Liver (tissue), 9 donors: ENCODE data around the gene IQSEC1. TPM values are rescaled to one million over a fixed set of nuclear protein-coding genes. Genes with fewer than 3 reads are reported as not detected.

ENCODE experiments used
- DNase-seq: peaks from one replicate; pipeline ENCODE4 v3.0.0-alpha.2; 2017; ENCODE audit warnings: low spot score
- H3K27ac ChIP-seq, 2 donors: one replicate each; pipeline ENCODE4 v1.7.0; 2013; ENCODE audit warnings: inconsistent platforms in 2 of 2, low read length in 2 of 2, control low read depth in 1 of 2, low read depth in 1 of 2, mild to moderate bottlenecking in 1 of 2
- H3K27me3 ChIP-seq, 4 donors: one replicate each; pipeline versions ENCODE4 v1.6.1 to v1.7.0; 2013; ENCODE audit warnings: low read length in 3 of 4, inconsistent platforms in 1 of 4, mild to moderate bottlenecking in 1 of 4, moderate library complexity in 1 of 4; ENCODE audit not compliant: control insufficient read depth in 4 of 4, insufficient read depth in 4 of 4
- H3K36me3 ChIP-seq, 4 donors: one replicate each; pipeline versions ENCODE4 v1.6.1 to v1.7.0; 2013; ENCODE audit warnings: low read length in 3 of 4, mild to moderate bottlenecking in 3 of 4, low read depth in 1 of 4, moderate library complexity in 1 of 4; ENCODE audit not compliant: control insufficient read depth in 4 of 4, insufficient read depth in 3 of 4
- H3K4me1 ChIP-seq, 4 donors: one replicate each; pipeline versions ENCODE4 v1.6.1 to v1.7.0; 2013; ENCODE audit warnings: low read length in 3 of 4, mild to moderate bottlenecking in 3 of 4, moderate library complexity in 1 of 4; ENCODE audit not compliant: control insufficient read depth in 4 of 4, insufficient read depth in 4 of 4
- H3K4me3 ChIP-seq, 3 donors: one replicate each; pipeline versions ENCODE4 v1.6.1 to v1.7.0; 2013; ENCODE audit warnings: low read length in 3 of 3, control low read depth in 1 of 3, low read depth in 1 of 3, mild to moderate bottlenecking in 1 of 3
- H3K9ac ChIP-seq, 2 donors: one replicate each; pipeline ENCODE4 v1.7.0; 2013; ENCODE audit warnings: low read length in 2 of 2, mild to moderate bottlenecking in 2 of 2, moderate library complexity in 2 of 2, control low read depth in 1 of 2, low read depth in 1 of 2
- H3K9me3 ChIP-seq, 4 donors: one replicate each; pipeline versions ENCODE4 v1.6.1 to v1.7.0; 2013; ENCODE audit warnings: low read length in 3 of 4; ENCODE audit not compliant: control insufficient read depth in 4 of 4
- EGR1 ChIP-seq, 2 donors: IDR thresholded peaks; 2 replicates each; pipeline ENCODE4 v1.6.1; 2016 to 2018; ENCODE audit warnings: antibody characterized with exemption in 2 of 2, low read depth in 2 of 2
- FOXA1 ChIP-seq: IDR thresholded peaks from 2 replicates; pipeline ENCODE4 v1.6.1; 2016; ENCODE audit warnings: antibody characterized with exemption
- FOXA2 ChIP-seq: IDR thresholded peaks from 2 replicates; pipeline ENCODE4 v1.6.1; 2016; ENCODE audit warnings: antibody characterized with exemption
- GABPA ChIP-seq, 2 donors: IDR thresholded peaks in 1 of 2; conservative IDR thresholded peaks in 1 of 2; 2 replicates each; pipeline ENCODE4 v1.6.1; 2016; ENCODE audit warnings: antibody characterized with exemption in 2 of 2, mild to moderate bottlenecking in 1 of 2, moderate library complexity in 1 of 2
- HNF4A ChIP-seq, 2 donors: conservative IDR thresholded peaks; 2 replicates each; pipeline ENCODE4 v1.6.1; 2016; ENCODE audit warnings: antibody characterized with exemption in 2 of 2, mild to moderate bottlenecking in 2 of 2
- HNF4G ChIP-seq: IDR thresholded peaks from 2 replicates; pipeline ENCODE4 v1.6.1; 2016; ENCODE audit warnings: antibody characterized with exemption
- JUND ChIP-seq, 2 donors: IDR thresholded peaks; 2 replicates each; pipeline ENCODE4 v1.6.1; 2016; ENCODE audit warnings: antibody characterized with exemption in 2 of 2
- RAD21 ChIP-seq, 2 donors: IDR thresholded peaks; 2 replicates each; pipeline ENCODE4 v1.6.1; 2016; ENCODE audit warnings: antibody characterized with exemption in 2 of 2, mild to moderate bottlenecking in 2 of 2
- RXRA ChIP-seq, 2 donors: IDR thresholded peaks; 2 replicates each; pipeline ENCODE4 v1.6.1; 2017 to 2018; ENCODE audit warnings: antibody characterized with exemption in 2 of 2, mild to moderate bottlenecking in 1 of 2
- SP1 ChIP-seq: IDR thresholded peaks from 2 replicates; pipeline ENCODE4 v1.6.1; 2018; ENCODE audit warnings: antibody characterized with exemption, mild to moderate bottlenecking
- YY1 ChIP-seq: IDR thresholded peaks from 2 replicates; pipeline ENCODE4 v1.6.1; 2016; ENCODE audit warnings: antibody characterized with exemption, mild to moderate bottlenecking
- WGBS: extraction: QIAGEN DNeasy Blood & Tissue Kit; methylation state at CpG from one replicate; pipeline ENCODE4 v1.1.7; 2013; 5-methylcytosine and 5-hydroxymethylcytosine counted together
- polyA plus RNA-seq, 2 donors: library from polyadenylated mRNA; stranded (reverse) in 1 of 2; unstranded in 1 of 2; fragments of 200-250 nt in 1 of 2; fragments of >200 nt in 1 of 2; fragmentation: Nextera tagmentation in 1 of 2; extraction: Ambion mirVana in 1 of 2; gene quantifications; one replicate each; pipeline versions ENCODE4 v1.2.1 to v1.2.3, GENCODE V29; 2013 to 2015
- total RNA-seq, 2 donors: library from RNA; depleted of rRNA; stranded (reverse); fragments of >200 nt; gene quantifications; one replicate each; pipeline ENCODE4 v1.2.3, GENCODE V29; 2014
- TF ChIP-seq, protein P1 (sequence below): IDR thresholded peaks from 2 replicates; pipeline ENCODE4 v1.6.1; 2016; ENCODE audit warnings: antibody characterized with exemption, mild to moderate bottlenecking
- TF ChIP-seq, protein P2 (sequence below): IDR thresholded peaks from 2 replicates; pipeline ENCODE4 v1.6.1; 2016; ENCODE audit warnings: antibody characterized with exemption
- TF ChIP-seq, protein P3 (sequence below): IDR thresholded peaks from 2 replicates; pipeline ENCODE4 v1.6.1; 2016; ENCODE audit warnings: antibody characterized with exemption
- TF ChIP-seq, protein P4 (sequence below): fragments of 150-350 bp; IDR thresholded peaks from 2 replicates; pipeline ENCODE4 v1.5.1; 2017; ENCODE audit warnings: improper control_type of control experiment, low read depth, low read length; ENCODE audit not compliant: missing input control
- donor health status: healthy.
- donor health status: healthy.
- donor health status: healthy.
- donor health status: healthy.
- donor health status: healthy.

Gene IQSEC1
- total and polyA plus RNA-seq, 4 donors, result 12.7 to 56.0 (median 36.2) TPM

GRCh38 chr3:12866836-12867235 is 206.4 kb downstream of the IQSEC1 start (continued):
- TF ChIP-seq, protein P1, sequence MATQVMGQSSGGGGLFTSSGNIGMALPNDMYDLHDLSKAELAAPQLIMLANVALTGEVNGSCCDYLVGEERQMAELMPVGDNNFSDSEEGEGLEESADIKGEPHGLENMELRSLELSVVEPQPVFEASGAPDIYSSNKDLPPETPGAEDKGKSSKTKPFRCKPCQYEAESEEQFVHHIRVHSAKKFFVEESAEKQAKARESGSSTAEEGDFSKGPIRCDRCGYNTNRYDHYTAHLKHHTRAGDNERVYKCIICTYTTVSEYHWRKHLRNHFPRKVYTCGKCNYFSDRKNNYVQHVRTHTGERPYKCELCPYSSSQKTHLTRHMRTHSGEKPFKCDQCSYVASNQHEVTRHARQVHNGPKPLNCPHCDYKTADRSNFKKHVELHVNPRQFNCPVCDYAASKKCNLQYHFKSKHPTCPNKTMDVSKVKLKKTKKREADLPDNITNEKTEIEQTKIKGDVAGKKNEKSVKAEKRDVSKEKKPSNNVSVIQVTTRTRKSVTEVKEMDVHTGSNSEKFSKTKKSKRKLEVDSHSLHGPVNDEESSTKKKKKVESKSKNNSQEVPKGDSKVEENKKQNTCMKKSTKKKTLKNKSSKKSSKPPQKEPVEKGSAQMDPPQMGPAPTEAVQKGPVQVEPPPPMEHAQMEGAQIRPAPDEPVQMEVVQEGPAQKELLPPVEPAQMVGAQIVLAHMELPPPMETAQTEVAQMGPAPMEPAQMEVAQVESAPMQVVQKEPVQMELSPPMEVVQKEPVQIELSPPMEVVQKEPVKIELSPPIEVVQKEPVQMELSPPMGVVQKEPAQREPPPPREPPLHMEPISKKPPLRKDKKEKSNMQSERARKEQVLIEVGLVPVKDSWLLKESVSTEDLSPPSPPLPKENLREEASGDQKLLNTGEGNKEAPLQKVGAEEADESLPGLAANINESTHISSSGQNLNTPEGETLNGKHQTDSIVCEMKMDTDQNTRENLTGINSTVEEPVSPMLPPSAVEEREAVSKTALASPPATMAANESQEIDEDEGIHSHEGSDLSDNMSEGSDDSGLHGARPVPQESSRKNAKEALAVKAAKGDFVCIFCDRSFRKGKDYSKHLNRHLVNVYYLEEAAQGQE, result no peak

DNA sequence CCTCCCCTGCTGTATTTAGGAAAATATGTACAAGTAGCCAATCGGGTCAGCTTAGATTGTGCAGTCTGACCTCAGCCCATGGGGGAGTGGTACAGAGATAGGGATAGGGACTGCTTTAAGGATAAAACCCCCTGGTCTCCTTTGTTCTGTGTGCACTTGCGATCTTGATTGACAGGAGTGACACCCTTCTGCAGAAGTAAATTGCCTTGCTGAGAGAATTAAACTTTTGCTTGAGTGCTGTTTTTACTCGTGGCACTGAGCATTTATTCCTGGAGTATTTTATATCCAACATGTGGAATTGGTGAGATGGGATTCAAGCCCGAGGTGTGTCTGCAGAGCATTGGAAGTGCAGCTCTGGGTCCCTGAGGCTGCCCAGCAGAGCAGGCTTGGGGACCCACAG is 208.0 kb downstream of the IQSEC1 start:
- WGBS, result 91% methylated on average over 4 of the region's 4 CpGs
- H3K9ac ChIP-seq, result no peak overlapping the region
- H3K27me3 ChIP-seq, result no peaks in the 10 kb centered on the region
- H3K27ac ChIP-seq, result no peak overlapping the region
- DNase-seq, result no peak
- TF ChIP-seq RXRA (IDR thresholded peaks at IDR 0.05), result no peak
- TF ChIP-seq HNF4G, result no peak
- TF ChIP-seq, protein P2, sequence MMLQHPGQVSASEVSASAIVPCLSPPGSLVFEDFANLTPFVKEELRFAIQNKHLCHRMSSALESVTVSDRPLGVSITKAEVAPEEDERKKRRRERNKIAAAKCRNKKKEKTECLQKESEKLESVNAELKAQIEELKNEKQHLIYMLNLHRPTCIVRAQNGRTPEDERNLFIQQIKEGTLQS, result no peak
- TF ChIP-seq YY1, result no peak
- H3K36me3 ChIP-seq, result no peaks in the 10 kb centered on the region
- no peaks in the 10 kb centered on the region for H3K9me3 ChIP-seq
- H3K4me3 ChIP-seq, result no peak overlapping the region
- peaks cover 0 to 8% (median 2%) of the 10 kb centered on the region in 4 donors for H3K4me1 ChIP-seq

DNA sequence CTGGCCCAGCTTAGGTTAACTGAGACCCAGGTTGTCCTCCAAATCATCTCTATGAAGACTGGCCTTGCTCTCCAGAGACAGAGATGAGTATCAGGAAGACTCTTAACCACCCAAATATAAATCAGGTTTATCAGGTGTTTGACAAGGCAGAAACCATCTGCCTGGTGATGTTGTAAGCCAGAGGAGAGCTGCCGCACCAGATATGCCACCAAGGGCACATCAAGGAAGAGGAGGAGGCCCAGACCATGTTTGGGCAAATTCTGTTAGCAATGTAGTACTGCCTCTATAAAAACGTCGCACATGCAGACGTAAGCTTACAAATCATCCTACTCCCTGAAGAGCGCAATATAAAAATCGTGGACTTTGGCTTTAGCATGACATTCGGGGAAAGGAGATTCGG is 210.8 kb downstream of the IQSEC1 start:
- TF ChIP-seq HNF4G (no peak), FOXA2 (no peak), FOXA1 (no peak), RXRA (IDR thresholded peaks at IDR 0.05) (no peak), YY1 (no peak), SP1 (no peak), GABPA (IDR thresholded peaks at IDR 0.05 in 1 of 2, conservative IDR thresholded peaks at IDR 0.05 in 1 of 2) (no peak), EGR1 (IDR thresholded peaks at IDR 0.05; ENCODE audit: low read depth in 2 of 2) (no peak), HNF4A (conservative IDR thresholded peaks at IDR 0.05) (no peak), RAD21 (IDR thresholded peaks at IDR 0.05) (no peak), JUND (IDR thresholded peaks at IDR 0.05) (no peak)
- TF ChIP-seq, protein P3, sequence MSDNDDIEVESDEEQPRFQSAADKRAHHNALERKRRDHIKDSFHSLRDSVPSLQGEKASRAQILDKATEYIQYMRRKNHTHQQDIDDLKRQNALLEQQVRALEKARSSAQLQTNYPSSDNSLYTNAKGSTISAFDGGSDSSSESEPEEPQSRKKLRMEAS, result no peak
- TF ChIP-seq, protein P1, result no peak
- TF ChIP-seq, protein P2, result no peak
- TF ChIP-seq, protein P4, sequence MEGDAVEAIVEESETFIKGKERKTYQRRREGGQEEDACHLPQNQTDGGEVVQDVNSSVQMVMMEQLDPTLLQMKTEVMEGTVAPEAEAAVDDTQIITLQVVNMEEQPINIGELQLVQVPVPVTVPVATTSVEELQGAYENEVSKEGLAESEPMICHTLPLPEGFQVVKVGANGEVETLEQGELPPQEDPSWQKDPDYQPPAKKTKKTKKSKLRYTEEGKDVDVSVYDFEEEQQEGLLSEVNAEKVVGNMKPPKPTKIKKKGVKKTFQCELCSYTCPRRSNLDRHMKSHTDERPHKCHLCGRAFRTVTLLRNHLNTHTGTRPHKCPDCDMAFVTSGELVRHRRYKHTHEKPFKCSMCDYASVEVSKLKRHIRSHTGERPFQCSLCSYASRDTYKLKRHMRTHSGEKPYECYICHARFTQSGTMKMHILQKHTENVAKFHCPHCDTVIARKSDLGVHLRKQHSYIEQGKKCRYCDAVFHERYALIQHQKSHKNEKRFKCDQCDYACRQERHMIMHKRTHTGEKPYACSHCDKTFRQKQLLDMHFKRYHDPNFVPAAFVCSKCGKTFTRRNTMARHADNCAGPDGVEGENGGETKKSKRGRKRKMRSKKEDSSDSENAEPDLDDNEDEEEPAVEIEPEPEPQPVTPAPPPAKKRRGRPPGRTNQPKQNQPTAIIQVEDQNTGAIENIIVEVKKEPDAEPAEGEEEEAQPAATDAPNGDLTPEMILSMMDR, result no peak
- no peaks in the 10 kb centered on the region for H3K9me3 ChIP-seq
- no peaks in the 10 kb centered on the region for H3K36me3 ChIP-seq
- H3K27me3 ChIP-seq, result no peaks in the 10 kb centered on the region
- H3K9ac ChIP-seq, result no peak overlapping the region
- no peak overlapping the region for H3K4me3 ChIP-seq
- H3K4me1 ChIP-seq, result no peaks in the 10 kb centered on the region
- 95% methylated on average over 8 of the region's 8 CpGs for WGBS
- no peak for DNase-seq
- H3K27ac ChIP-seq, result no peak overlapping the region
